Measurements from ENCODE around the gene GFPT1. TPM values are rescaled to one million over a fixed set of nuclear protein-coding genes. Genes with fewer than 3 reads are reported as not detected.

The GFPT1 gene
- total and polyA plus RNA-seq, 4 donors, result 14.7 to 42.6 (median 18.1) TPM

- Histone ChIP-seq H3K4me1 (ENCODE audit: control insufficient read depth in 4 of 4, insufficient read depth in 4 of 4, low read length in 3 of 4) (peaks cover 0 to 2% (median 0%) of the 10 kb centered on the region in 4 donors), H3K27ac (ENCODE audit: low read depth in 1 of 2, low read length in 2 of 2) (no peak overlapping the region), H3K27me3 (ENCODE audit: control insufficient read depth in 4 of 4, insufficient read depth in 4 of 4, low read length in 3 of 4) (no peaks in the 10 kb centered on the region), H3K4me3 (ENCODE audit: low read depth in 1 of 3, low read length in 3 of 3) (no peak overlapping the region), H3K9me3 (ENCODE audit: control insufficient read depth in 4 of 4, low read length in 3 of 4) (no peaks in the 10 kb centered on the region), H3K36me3 (ENCODE audit: control insufficient read depth in 4 of 4, insufficient read depth in 3 of 4, low read depth in 1 of 4, low read length in 3 of 4) (peaks cover 22 to 77% (median 57%) of the 10 kb centered on the region in 4 donors), H3K9ac (ENCODE audit: low read depth in 1 of 2, low read length in 2 of 2) (no peak overlapping the region)
- no peak for DNase-seq (ENCODE audit: low spot score)
- no peak for TF ChIP-seq YY1 (IDR thresholded peaks at IDR 0.05)
- TF ChIP-seq FOXA2 (IDR thresholded peaks at IDR 0.05), result no peak
- no peak for TF ChIP-seq GABPA (IDR thresholded peaks at IDR 0.05 in 1 of 2, conservative IDR thresholded peaks at IDR 0.05 in 1 of 2)
- no peak for TF ChIP-seq RXRA (IDR thresholded peaks at IDR 0.05)
These were observed 42.7 kb downstream of the GFPT1 start for GRCh38 chr2:69344305-69344704.

DNA sequence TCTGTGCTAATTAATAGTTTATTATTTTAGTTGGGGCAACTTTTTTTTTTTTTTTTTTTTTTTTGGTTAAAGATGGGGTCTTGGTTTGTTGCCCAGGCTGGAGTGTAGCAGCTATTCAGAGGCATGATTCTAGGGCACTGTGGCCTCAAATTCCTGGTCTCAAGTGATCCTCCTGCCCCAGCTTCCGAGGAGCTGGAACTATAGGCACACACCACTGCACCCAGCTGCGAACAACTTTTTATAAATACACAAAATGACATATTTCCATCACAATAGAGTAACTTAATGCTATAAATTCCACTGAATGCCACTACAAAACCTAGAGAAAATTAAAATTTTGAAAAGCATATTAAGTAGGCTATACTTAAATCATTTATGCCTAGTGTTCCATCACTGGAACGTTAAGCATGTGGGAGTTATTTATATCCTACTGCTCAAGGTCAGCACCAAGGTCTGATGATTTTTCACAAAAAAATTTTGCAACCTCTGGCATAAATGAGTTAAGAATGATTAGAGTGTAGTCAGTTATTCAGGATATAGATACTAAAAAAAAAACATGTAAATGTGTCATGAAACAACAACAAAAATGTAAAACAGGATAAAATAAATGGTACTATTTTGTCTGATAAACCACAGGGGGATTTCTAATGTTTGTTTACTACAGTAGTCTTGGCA, 46.8 kb downstream of the GFPT1 start:
- H3K9ac ChIP-seq (ENCODE audit: low read depth in 1 of 2, low read length in 2 of 2), result no peak overlapping the region
- H3K27me3 ChIP-seq (ENCODE audit: control insufficient read depth in 4 of 4, insufficient read depth in 4 of 4, low read length in 3 of 4), result no peaks in the 10 kb centered on the region
- no peak overlapping the region for H3K4me3 ChIP-seq (ENCODE audit: low read depth in 1 of 3, low read length in 3 of 3)
- WGBS, result 43% methylated on average over 3 of the region's 3 CpGs
- DNase-seq (ENCODE audit: low spot score), result no peak
- no peaks in the 10 kb centered on the region for H3K4me1 ChIP-seq (ENCODE audit: control insufficient read depth in 4 of 4, insufficient read depth in 4 of 4, low read length in 3 of 4)
- peaks cover 19 to 80% (median 55%) of the 10 kb centered on the region in 4 donors for H3K36me3 ChIP-seq (ENCODE audit: control insufficient read depth in 4 of 4, insufficient read depth in 3 of 4, low read depth in 1 of 4, low read length in 3 of 4)
- TF ChIP-seq CTCF (IDR thresholded peaks at IDR 0.05; ENCODE audit: low read depth, low read length, missing input control), result no peak
- TF ChIP-seq ATF3 (IDR thresholded peaks at IDR 0.05), result no peak
- TF ChIP-seq FOXA1 (IDR thresholded peaks at IDR 0.05), result no peak
- no peak for TF ChIP-seq HNF4A (conservative IDR thresholded peaks at IDR 0.05)
- no peak for TF ChIP-seq NR2F2 (IDR thresholded peaks at IDR 0.05)
- no peak for TF ChIP-seq EGR1 (IDR thresholded peaks at IDR 0.05; ENCODE audit: low read depth in 2 of 2)
- TF ChIP-seq RXRA (IDR thresholded peaks at IDR 0.05), result no peak
- no peak for TF ChIP-seq SP1 (IDR thresholded peaks at IDR 0.05)
- no peak for TF ChIP-seq YY1 (IDR thresholded peaks at IDR 0.05)
- TF ChIP-seq HNF4G (IDR thresholded peaks at IDR 0.05), result no peak
- TF ChIP-seq FOXA2 (IDR thresholded peaks at IDR 0.05), result no peak
- TF ChIP-seq, protein P1, sequence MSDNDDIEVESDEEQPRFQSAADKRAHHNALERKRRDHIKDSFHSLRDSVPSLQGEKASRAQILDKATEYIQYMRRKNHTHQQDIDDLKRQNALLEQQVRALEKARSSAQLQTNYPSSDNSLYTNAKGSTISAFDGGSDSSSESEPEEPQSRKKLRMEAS (IDR thresholded peaks at IDR 0.05), result no peak
- TF ChIP-seq GABPA (IDR thresholded peaks at IDR 0.05 in 1 of 2, conservative IDR thresholded peaks at IDR 0.05 in 1 of 2), result no peak
- TF ChIP-seq RAD21 (IDR thresholded peaks at IDR 0.05), result no peak
- TF ChIP-seq TAF1 (conservative IDR thresholded peaks at IDR 0.05), result no peak
- TF ChIP-seq JUND (IDR thresholded peaks at IDR 0.05), result no peak
- TF ChIP-seq REST (IDR thresholded peaks at IDR 0.05), result no peak
- no peak overlapping the region for H3K27ac ChIP-seq (ENCODE audit: low read depth in 1 of 2, low read length in 2 of 2)
- no peaks in the 10 kb centered on the region for H3K9me3 ChIP-seq (ENCODE audit: control insufficient read depth in 4 of 4, low read length in 3 of 4)

Data from liver (tissue), 9 donors.